Activated CD4-positive, alpha-beta memory T cell treated with anti-CD3 and anti-CD28 coated beads for 36 hours (primary cell): ENCODE data around the gene PADI1. TPM values are rescaled to one million over a fixed set of nuclear protein-coding genes. Genes with fewer than 3 reads are reported as not detected.

ENCODE experiments used
- CTCF ChIA-PET: fragments of 350-600 bp; sonication (Branson Sonifier 250); formaldehyde crosslinking; loops from one replicate; lab custom pipeline; 2021; ENCODE audit warnings: antibody characterized with exemption, inconsistent platforms; lab: Charles Lee
- POLR2A ChIA-PET: fragments of 350-600 bp; sonication (Branson Sonifier 250); formaldehyde crosslinking; loops from one replicate; lab custom pipeline; 2021; ENCODE audit warnings: antibody characterized with exemption; lab: Charles Lee
- DNase-seq: peaks from one replicate; pipeline ENCODE4 v3.0.0-alpha.2; 2020
- H3K27ac Mint-ChIP-seq: one replicate; pipeline ENCODE4 v1.8.0; 2021; ENCODE audit warnings: mixed read lengths
- H3K27me3 Mint-ChIP-seq: one replicate; pipeline ENCODE4 v1.8.0; 2021; ENCODE audit warnings: mixed read lengths
- H3K36me3 Mint-ChIP-seq: one replicate; pipeline ENCODE4 v1.8.0; 2021; ENCODE audit warnings: mixed read lengths
- H3K4me1 Mint-ChIP-seq: one replicate; pipeline ENCODE4 v1.8.0; 2021; ENCODE audit warnings: low read depth, mixed read lengths
- H3K4me3 Mint-ChIP-seq: one replicate; pipeline ENCODE4 v1.8.0; 2021; ENCODE audit warnings: mild to moderate bottlenecking, mixed read lengths
- H3K9me3 Mint-ChIP-seq: one replicate; pipeline ENCODE4 v1.8.0; 2021; ENCODE audit warnings: mixed read lengths
- intact Hi-C: fragments of 100-400 bp; cut with micrococcal nuclease; formaldehyde crosslinking; loops from one replicate; pipeline ENCODE4 v1.15.1; 2023
- total RNA-seq, 2 experiments: library from RNA; stranded (reverse); gene quantifications; one replicate each; pipeline ENCODE4 v1.2.3, GENCODE V29; 2021

Gene PADI1, protein sequence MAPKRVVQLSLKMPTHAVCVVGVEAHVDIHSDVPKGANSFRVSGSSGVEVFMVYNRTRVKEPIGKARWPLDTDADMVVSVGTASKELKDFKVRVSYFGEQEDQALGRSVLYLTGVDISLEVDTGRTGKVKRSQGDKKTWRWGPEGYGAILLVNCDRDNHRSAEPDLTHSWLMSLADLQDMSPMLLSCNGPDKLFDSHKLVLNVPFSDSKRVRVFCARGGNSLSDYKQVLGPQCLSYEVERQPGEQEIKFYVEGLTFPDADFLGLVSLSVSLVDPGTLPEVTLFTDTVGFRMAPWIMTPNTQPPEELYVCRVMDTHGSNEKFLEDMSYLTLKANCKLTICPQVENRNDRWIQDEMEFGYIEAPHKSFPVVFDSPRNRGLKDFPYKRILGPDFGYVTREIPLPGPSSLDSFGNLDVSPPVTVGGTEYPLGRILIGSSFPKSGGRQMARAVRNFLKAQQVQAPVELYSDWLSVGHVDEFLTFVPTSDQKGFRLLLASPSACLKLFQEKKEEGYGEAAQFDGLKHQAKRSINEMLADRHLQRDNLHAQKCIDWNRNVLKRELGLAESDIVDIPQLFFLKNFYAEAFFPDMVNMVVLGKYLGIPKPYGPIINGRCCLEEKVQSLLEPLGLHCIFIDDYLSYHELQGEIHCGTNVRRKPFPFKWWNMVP
- not detected for total RNA-seq

DNA sequence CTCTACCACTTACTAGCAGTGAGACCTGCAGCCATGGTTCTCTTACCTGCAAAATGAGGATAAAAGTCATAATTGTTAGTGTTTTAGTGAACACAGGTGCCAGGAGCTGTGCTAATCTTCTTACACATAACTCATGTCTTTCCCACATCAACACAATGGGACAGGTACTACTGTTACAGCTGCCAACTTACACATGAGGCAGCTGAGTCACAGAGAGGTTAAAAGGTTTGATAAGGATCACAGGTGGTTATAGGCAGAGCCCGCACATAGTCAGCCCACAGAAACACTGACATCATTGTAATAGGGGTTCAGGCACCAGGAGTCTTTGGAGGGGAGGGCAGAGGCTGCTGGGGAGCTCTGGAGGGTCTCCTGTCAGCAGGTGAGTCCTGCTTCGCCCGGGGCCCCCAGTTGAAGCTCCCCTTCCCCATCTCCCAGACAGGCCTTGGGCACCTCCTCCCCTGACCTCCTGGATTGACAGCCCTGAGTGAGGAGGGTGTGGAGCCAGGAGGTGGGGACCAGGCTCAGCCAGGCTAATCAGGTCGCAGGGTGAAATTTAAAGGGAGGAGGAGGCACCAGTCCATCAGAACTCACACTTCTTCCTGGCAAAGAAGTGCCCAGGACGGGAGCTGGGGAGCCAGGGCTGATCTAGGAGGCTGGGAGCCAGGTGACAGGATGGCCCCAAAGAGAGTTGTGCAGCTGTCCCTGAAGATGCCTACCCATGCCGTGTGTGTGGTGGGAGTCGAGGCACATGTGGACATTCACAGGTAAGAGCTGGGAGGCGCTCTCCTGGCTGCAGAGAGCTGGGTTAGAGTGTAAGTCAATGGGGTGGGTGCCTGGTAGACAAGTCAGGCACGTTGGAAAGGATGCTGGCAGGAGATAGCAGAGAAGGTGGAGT is at the start of gene PADI1:
PADI1 (plus strand) TSS at position 583 of the 895 bp plus-strand sequence; CDS start at position 673, 90 bp downstream.
- no peak within 1 kb of the TSS for H3K4me3 Mint-ChIP-seq
- H3K27ac Mint-ChIP-seq: no peak within 1 kb of the TSS
- H3K9me3 Mint-ChIP-seq: no peaks in the 10 kb centered on the region
- H3K27me3 Mint-ChIP-seq: peaks cover 21% of the 10 kb centered on the region
- intact Hi-C loops: no loop called here
- peaks cover 42% of the 10 kb centered on the region for H3K4me1 Mint-ChIP-seq
- no peaks in the 10 kb centered on the region for H3K36me3 Mint-ChIP-seq
- ChIA-PET CTCF (interaction anchor here (1.1 kb wide), 1 partner anchor 79 kb away, joined by 3 read pairs; no protein-coding TSS in a partner anchor), POLR2A (no interaction called here)
- no peak for DNase-seq

DNA sequence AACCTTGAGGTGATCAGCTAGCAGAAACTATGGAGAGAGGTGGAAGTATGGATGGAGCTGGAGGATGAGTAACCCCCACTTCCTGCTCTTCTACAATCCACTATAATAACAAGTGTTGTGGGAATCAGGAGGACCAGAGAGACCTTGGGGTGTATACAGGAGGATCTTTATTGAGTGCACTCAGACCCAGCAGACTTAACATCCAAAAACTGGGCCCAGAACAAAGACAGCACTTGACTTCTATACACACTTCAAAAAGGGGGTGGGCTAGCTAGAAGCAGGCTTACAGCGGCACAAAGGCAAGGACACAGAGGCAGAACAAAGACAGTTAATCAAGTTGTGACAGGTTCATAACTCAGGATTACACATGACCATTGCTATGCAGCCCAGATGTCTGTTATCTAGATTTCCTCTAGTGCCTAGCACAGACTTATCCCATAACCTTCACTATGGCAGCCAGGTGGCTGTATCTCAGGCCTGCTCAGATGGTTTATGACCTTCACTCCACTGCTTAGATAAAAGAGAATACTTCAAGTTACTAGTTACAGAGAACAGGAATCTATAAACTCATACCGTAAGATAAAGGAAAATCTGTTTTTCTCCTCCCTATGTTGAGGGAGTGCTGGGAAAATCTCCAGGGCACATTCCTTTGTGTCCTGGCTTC is 49.5 kb upstream of the PADI1 start:
- no peak overlapping the region for H3K27ac Mint-ChIP-seq
- no peaks in the 10 kb centered on the region for H3K4me1 Mint-ChIP-seq
- H3K36me3 Mint-ChIP-seq: peaks cover 15% of the 10 kb centered on the region
- ChIA-PET CTCF (no interaction called here), POLR2A (no interaction called here)
- intact Hi-C loops: no loop called here
- H3K4me3 Mint-ChIP-seq: no peak overlapping the region
- peaks cover 28% of the 10 kb centered on the region for H3K27me3 Mint-ChIP-seq
- peaks cover 47% of the 10 kb centered on the region for H3K9me3 Mint-ChIP-seq
- DNase-seq: no peak

DNA sequence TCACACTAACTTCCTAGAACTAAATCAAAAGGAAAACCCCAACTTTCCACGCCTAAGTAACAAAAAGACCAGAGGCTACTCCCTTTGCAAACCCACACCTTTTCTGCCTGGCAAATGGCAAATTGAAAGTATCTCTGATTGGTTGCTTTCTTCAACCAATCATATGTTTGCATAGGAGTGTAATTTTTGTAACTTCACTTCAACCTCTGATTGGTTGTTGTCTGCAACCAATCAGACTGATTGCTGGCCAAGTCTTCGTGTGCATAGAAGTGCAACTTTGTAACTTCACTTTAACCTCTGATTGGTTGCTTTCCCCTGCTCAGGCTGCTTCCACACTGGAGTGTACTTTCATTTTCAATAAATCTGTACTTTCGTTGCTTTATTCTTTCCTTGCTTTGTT is 48.8 kb upstream of the PADI1 start:
- intact Hi-C loops: no loop called here
- peaks cover 47% of the 10 kb centered on the region for H3K9me3 Mint-ChIP-seq
- no peak overlapping the region for H3K27ac Mint-ChIP-seq
- no peak overlapping the region for H3K4me3 Mint-ChIP-seq
- H3K4me1 Mint-ChIP-seq: no peaks in the 10 kb centered on the region
- H3K36me3 Mint-ChIP-seq: peaks cover 15% of the 10 kb centered on the region
- ChIA-PET POLR2A (no interaction called here), CTCF (no interaction called here)
- peaks cover 23% of the 10 kb centered on the region for H3K27me3 Mint-ChIP-seq
- DNase-seq: no peak

DNA sequence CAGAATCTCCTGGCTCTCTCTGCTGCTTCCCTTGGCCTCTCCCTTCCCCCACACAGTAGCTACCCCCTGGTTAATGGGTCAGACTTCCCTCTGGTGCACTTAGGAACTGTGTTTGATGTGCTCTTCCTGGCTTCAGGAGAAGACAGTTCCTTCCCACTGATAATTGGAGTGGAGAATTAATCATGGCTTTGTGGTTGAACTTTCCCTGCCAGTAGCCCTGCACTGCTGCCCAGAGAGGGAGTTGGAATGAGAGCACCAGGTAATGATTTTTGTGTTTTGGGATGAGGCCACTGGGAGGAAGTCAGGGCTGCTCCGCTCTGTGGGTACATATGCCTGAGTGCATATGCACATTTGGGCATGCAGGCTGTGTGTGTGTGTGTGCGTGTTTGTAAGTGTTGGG is 46.0 kb upstream of the PADI1 start:
- Mint-ChIP-seq H3K36me3 (peaks cover 13% of the 10 kb centered on the region), H3K4me1 (no peaks in the 10 kb centered on the region), H3K4me3 (no peak overlapping the region), H3K27me3 (peaks cover 7% of the 10 kb centered on the region), H3K27ac (no peak overlapping the region), H3K9me3 (peaks cover 30% of the 10 kb centered on the region)
- no peak for DNase-seq
- ChIA-PET CTCF (no interaction called here), POLR2A (no interaction called here)
- intact Hi-C loops: no loop called here

DNA sequence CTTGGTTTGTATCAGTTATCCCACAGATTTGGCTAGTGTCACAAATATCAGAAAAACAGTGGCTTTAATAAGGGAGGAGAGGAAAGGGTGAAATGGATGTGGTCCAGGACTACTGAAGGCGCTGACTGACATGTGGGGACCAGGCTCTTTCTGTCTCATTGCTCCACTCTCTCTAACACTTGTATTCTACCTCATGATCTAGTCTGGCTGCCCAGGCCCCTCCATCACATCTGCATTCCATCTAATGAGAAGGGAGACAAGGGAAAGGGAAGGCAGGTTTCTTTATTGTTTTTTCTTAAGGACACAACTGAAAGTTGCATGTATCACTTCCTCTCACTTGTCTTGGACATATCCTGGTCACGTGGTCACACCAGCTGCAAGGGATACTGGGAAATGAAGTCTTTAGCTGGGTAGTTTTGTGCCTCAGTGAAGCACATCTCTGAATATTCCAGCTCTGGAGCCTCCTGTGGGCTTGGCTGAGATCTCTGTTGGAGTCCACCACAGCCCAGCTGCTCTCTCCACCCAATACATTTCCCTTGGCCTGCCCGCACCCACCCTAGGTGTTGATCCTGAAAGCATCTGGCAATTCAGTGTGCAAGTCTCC is 43.7 kb upstream of the PADI1 start:
- Mint-ChIP-seq H3K36me3 (peaks cover 3% of the 10 kb centered on the region), H3K9me3 (peaks cover 9% of the 10 kb centered on the region), H3K27ac (no peak overlapping the region), H3K4me1 (no peaks in the 10 kb centered on the region), H3K27me3 (no peaks in the 10 kb centered on the region), H3K4me3 (no peak overlapping the region)
- no peak for DNase-seq
- POLR2A ChIA-PET: no interaction called here
- CTCF ChIA-PET: no interaction called here
- intact Hi-C loops: no loop called here

DNA sequence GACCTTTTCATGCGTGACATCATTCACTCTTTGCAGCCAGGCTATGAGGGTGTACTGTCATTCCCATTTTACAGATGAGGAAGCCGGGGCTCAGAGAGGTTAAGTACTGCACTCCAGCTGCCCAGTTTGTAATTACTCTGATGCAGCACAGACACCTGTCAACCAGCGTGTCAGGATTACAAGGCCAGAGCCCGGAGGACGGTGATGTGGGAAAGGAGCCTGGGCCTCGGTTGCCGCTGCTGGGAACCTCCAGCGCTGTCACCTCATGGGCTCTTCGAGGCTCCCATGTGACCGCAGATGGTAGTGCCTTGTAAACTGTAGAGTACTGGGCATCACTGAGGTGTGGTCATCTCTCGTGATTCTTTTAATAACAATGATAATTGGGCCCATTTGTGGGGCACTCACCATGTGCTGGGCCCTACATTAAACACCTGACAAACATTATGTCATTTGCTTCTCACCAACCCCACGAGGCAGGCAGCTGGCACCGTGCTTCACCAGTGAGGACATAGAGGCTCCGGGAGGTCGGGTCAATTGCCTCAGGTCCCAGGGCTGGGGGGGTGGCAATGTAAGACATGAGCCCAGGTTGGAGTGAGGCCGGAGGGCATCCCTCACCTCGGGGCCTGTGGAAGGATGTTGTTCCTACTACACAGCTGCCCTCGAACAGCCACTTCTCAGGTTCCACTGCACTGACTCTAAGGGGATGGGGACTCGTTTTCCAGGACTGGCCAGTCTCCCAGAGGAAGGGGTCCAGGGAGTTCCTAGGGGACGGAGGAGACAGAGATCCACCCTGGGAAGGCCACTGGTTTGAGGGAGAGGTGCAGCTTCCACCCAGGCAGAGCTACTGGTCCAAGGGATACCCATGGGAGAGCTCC is 42.8 kb upstream of the PADI1 start:
- intact Hi-C loops: no loop called here
- Mint-ChIP-seq H3K4me3 (no peak overlapping the region), H3K36me3 (no peaks in the 10 kb centered on the region), H3K27me3 (no peaks in the 10 kb centered on the region), H3K4me1 (no peaks in the 10 kb centered on the region), H3K9me3 (peaks cover 4% of the 10 kb centered on the region), H3K27ac (no peak overlapping the region)
- ChIA-PET POLR2A (no interaction called here), CTCF (no interaction called here)
- DNase-seq: no peak

DNA sequence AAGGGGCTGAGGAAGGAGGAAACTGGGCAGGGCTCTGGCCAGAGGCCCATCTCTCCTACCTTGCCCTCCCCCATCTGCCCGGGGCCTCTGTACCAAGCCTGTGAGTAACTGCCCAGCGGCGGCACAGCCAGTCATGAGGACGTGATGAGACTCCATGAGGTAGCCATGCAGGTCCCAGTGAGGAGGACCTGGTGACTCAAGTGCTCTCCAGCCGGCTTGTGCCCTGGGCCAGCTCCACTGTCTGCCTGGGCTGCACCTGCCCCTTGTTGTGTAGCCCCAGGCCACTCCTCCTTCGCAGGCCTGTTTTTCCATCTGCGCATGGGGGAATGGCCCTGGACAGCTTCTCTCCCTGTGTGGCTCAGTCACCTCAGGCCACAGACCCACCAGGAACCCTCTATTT is 42.0 kb upstream of the PADI1 start:
- DNase-seq: no peak
- intact Hi-C loops: no loop called here
- Mint-ChIP-seq H3K36me3 (no peaks in the 10 kb centered on the region), H3K27ac (no peak overlapping the region), H3K4me3 (no peak overlapping the region), H3K4me1 (no peaks in the 10 kb centered on the region), H3K27me3 (no peaks in the 10 kb centered on the region), H3K9me3 (no peaks in the 10 kb centered on the region)
- ChIA-PET POLR2A (no interaction called here), CTCF (no interaction called here)

DNA sequence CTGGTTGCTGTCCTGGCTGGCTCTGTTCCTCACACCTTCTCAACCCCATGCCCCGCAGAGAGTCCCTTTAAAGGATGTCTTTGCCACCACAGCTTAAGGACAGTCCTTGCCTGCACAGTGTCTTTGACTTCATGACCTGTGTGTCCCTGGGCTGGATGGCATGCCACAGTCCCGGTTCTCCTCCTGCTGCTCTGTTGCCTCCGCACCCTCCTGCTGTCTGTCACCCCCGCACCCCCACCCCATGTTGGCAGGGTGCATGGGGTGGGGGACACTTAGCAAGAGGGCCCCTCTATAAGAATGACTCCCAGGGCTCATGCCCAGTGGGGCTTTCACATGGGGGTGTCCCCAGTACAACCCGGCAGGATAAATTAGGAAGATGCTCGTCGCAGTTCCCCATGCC is 41.6 kb upstream of the PADI1 start:
- DNase-seq: no peak
- ChIA-PET POLR2A (no interaction called here), CTCF (no interaction called here)
- H3K4me3 Mint-ChIP-seq: no peak overlapping the region
- H3K36me3 Mint-ChIP-seq: no peaks in the 10 kb centered on the region
- no peaks in the 10 kb centered on the region for H3K27me3 Mint-ChIP-seq
- H3K9me3 Mint-ChIP-seq: no peaks in the 10 kb centered on the region
- no peaks in the 10 kb centered on the region for H3K4me1 Mint-ChIP-seq
- intact Hi-C loops: no loop called here
- H3K27ac Mint-ChIP-seq: no peak overlapping the region

DNA sequence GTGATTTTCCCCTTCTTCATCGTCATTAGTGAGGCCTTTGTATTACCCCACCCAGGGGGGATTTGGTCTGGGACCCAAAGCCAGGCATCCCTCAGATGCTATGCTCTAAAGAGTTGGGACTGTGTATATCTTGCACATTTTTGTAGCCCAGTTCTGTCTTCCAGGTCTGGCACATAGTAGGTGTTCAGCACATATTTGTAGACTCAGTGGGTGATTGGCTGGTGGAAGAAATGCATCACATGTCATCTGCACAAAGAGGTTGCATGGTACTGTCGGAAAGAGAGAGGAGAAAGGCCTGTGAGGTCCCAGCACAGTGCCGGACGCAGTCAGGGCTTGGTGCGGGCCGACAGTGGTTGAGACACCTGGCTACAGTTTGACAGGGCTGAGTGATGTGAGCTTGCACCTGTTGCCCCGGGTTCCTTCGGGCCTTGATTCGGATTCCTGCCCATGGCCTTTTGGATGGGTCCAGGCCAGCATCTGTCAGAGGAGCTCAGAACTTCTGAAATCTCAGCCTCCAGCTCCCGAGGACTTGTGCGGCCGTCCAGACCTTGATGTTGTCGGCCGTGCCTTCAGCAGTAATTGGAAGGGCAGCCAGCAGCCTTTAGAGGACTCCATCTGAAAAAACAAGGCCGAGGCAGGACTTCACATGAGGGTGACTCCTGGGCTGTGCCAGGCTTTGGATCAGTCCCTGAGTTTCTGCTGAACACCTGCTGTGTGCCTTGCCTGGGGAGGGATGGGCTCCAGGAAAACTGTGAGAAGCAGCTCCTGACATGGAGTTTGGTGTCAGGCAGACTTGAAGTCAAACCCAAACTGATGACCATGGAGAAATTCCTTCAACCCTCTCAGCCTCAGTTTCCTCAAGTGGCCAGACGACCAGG is 40.9 kb upstream of the PADI1 start:
- no peaks in the 10 kb centered on the region for H3K36me3 Mint-ChIP-seq
- ChIA-PET POLR2A (no interaction called here), CTCF (no interaction called here)
- H3K9me3 Mint-ChIP-seq: no peaks in the 10 kb centered on the region
- intact Hi-C loops: no loop called here
- no peak overlapping the region for H3K27ac Mint-ChIP-seq
- H3K4me1 Mint-ChIP-seq: no peaks in the 10 kb centered on the region
- DNase-seq: no peak
- peaks cover 3% of the 10 kb centered on the region for H3K27me3 Mint-ChIP-seq
- H3K4me3 Mint-ChIP-seq: no peak overlapping the region

DNA sequence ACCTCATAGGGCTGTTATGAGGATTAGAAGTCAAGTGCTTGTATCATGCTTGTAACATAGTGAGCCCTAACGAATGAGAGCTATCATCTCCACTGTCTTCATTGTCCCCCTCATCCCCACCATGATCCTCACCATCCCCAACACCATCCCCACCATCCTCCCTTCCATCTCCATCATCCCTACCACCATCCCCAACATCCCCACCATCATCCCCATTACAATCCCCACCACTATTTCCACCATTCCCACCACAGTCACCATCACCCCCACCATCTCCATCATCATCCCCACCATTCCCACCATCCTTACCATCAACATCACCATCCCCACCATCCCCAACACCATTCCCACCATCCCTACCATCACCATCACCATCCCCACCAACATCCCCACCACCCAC is 39.1 kb upstream of the PADI1 start:
- Mint-ChIP-seq H3K36me3 (no peaks in the 10 kb centered on the region), H3K4me1 (no peaks in the 10 kb centered on the region), H3K9me3 (no peaks in the 10 kb centered on the region), H3K4me3 (no peak overlapping the region), H3K27me3 (peaks cover 3% of the 10 kb centered on the region), H3K27ac (no peak overlapping the region)
- POLR2A ChIA-PET: no interaction called here
- DNase-seq: no peak
- intact Hi-C loops: no loop called here
- CTCF ChIA-PET: no interaction called here
